Mesenteric fat pad (tissue), 1 donor: Measurements from ENCODE around the gene MTCH1. TPM values are rescaled to one million over a fixed set of nuclear protein-coding genes. Genes with fewer than 3 reads are reported as not detected.

Experiments used
- DNase-seq: peaks from one replicate; pipeline ENCODE4 v3.0.0-alpha.2; 2020; ENCODE audit warnings: low spot score
- total RNA-seq: library from RNA; stranded (reverse); fragmentation: NEBNext Ultra II Directional; extraction: Animal tissue kit (Norgen Biotek cat#: 25700); gene quantifications from one replicate; pipeline ENCODE4 v1.2.1, GENCODE V29; 2021
- donor health status: DM: yes; HTN: yes; CAD: no.

The MTCH1 gene
- total RNA-seq, 1 donor from 2014 or later = 169 TPM

GRCh38 chr6:37018198-37019064 is 32.4 kb upstream of the MTCH1 start:
- no peak for DNase-seq

GRCh38 chr6:37017606-37018197 is 31.7 kb upstream of the MTCH1 start:
- no peak for DNase-seq

- no peak for DNase-seq
Observed at GRCh38 chr6:37016995-37017394, 31.0 kb upstream of the MTCH1 start.

GRCh38 chr6:37015532-37015931 is 29.5 kb upstream of the MTCH1 start:
- no peak for DNase-seq

- no peak for DNase-seq
Observed at GRCh38 chr6:37014667-37015066, 28.7 kb upstream of the MTCH1 start.

- DNase-seq = no peak
Observed at GRCh38 chr6:37013516-37014491, 27.8 kb upstream of the MTCH1 start.

- DNase-seq = no peak
Observed at GRCh38 chr6:37011656-37012378, 25.8 kb upstream of the MTCH1 start.

GRCh38 chr6:37010402-37010892 is 24.5 kb upstream of the MTCH1 start:
- DNase-seq = no peak

GRCh38 chr6:37008484-37009465 is 22.8 kb upstream of the MTCH1 start:
- no peak for DNase-seq

- no peak for DNase-seq
Observed at GRCh38 chr6:37007340-37008043, 21.5 kb upstream of the MTCH1 start.

GRCh38 chr6:37006793-37007339 is 20.9 kb upstream of the MTCH1 start:
- DNase-seq = no peak

GRCh38 chr6:37005827-37006567 is 20.0 kb upstream of the MTCH1 start:
- no peak for DNase-seq

- DNase-seq = no peak
Observed at GRCh38 chr6:37005061-37005810, 19.2 kb upstream of the MTCH1 start, which contains the start of gene FGD2. Gene FGD2 (plus strand): TSS chr6:37005655. CDS start chr6:37005818, 163 bp downstream.

- DNase-seq = no peak
Observed at GRCh38 chr6:37004044-37004980, 18.3 kb upstream of the MTCH1 start.

- no peak for DNase-seq
Observed at GRCh38 chr6:36999751-37000125, 13.7 kb upstream of the MTCH1 start.
